HAP-1 (cell line): ENCODE data around the gene PADI2.

Experiments
- DNase-seq, 2 experiments: peaks; one replicate each; pipeline ENCODE4 v3.0.0-alpha.2; 2016 to 2020; ENCODE audit warnings: low spot score in 2 of 2
- H3K27me3 ChIP-seq: fragments of 250-450 bp; sonication (Bioruptor Pico); 2 replicates; pipeline ENCODE4 v1.5.1; 2020; ENCODE audit warnings: low read depth, mild to moderate bottlenecking, moderate library complexity
- H3K36me3 ChIP-seq: fragments of 250-450 bp; sonication (Bioruptor Pico); replicated peaks from 2 replicates; pipeline ENCODE4 v1.5.1; 2020; ENCODE audit warnings: mild to moderate bottlenecking
- H3K4me1 ChIP-seq: fragments of 250-450 bp; sonication (Bioruptor Pico); 2 replicates; pipeline ENCODE4 v1.5.1; 2020; ENCODE audit warnings: mild to moderate bottlenecking
- H3K4me3 ChIP-seq: fragments of 250-450 bp; sonication (Bioruptor Pico); 2 replicates; pipeline ENCODE4 v1.5.1; 2020; ENCODE audit warnings: mild to moderate bottlenecking, moderate library complexity
- H3K9me3 ChIP-seq: fragments of 250-450 bp; sonication (Bioruptor Pico); 2 replicates; pipeline ENCODE4 v1.5.1; 2020; ENCODE audit warnings: mild to moderate bottlenecking, moderate library complexity
- in situ Hi-C: fragments of 300-500 bp; cut with MboI; formaldehyde crosslinking; loops from 3 replicates; pipeline ENCODE4 v1.14.3; 2020; ENCODE audit warnings: low sequenced_read_pairs, inconsistent platforms, mixed read lengths

Gene PADI2

GRCh38 chr1:17130138-17130635 lies 10.9 kb upstream of the PADI2 start:
- Histone ChIP-seq H3K36me3 (no peaks in the 10 kb centered on the region), H3K4me3 (no peak overlapping the region), H3K9me3 (no peaks in the 10 kb centered on the region), H3K27me3 (no peaks in the 10 kb centered on the region), H3K4me1 (peaks cover 13% of the 10 kb centered on the region)
- DNase-seq = no peak
- in situ Hi-C loops = no loop called here

GRCh38 chr1:17128361-17128760 lies 9.1 kb upstream of the PADI2 start:
- Histone ChIP-seq H3K9me3 (no peaks in the 10 kb centered on the region), H3K4me1 (peaks cover 13% of the 10 kb centered on the region), H3K4me3 (no peak overlapping the region), H3K36me3 (no peaks in the 10 kb centered on the region), H3K27me3 (no peaks in the 10 kb centered on the region)
- in situ Hi-C loops = loop anchor here (5.0 to 10.0 kb wide), 3 partner anchors 109 to 276 kb away; no protein-coding TSS in a partner anchor
- peak; percentile 29 to 69 for DNase-seq

DNA sequence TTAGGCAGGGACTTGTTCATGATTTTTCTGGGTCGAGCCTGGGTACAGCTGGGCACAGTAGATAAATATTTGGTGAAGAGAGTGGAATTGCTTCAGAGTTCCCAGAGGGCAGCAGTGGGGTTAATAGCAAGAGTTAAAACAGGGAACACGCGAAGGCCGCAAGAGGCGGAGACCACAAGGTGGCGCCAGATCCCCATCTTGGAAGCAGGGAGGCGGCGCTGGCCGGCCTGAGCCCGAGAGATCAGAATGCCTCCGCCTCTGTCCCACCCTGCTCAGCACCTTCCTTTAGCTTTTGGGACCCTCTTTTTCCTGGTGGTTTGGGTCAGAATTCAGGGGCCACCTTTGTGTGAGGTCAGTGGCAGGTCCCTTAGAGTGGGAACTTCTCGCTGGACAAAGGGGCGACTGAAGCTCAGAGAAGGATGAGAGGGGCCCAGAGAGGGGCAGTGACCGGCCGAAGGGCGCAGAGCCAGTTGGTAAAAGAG lies 6.5 kb upstream of the PADI2 start:
- Histone ChIP-seq H3K4me1 (peaks cover 13% of the 10 kb centered on the region), H3K36me3 (no peaks in the 10 kb centered on the region), H3K4me3 (no peak overlapping the region), H3K27me3 (no peaks in the 10 kb centered on the region), H3K9me3 (no peaks in the 10 kb centered on the region)
- in situ Hi-C loops = loop anchor here (5.0 to 10.0 kb wide), 3 partner anchors 112 to 279 kb away; no protein-coding TSS in a partner anchor
- DNase-seq = peak; percentile 67 to 94

DNA sequence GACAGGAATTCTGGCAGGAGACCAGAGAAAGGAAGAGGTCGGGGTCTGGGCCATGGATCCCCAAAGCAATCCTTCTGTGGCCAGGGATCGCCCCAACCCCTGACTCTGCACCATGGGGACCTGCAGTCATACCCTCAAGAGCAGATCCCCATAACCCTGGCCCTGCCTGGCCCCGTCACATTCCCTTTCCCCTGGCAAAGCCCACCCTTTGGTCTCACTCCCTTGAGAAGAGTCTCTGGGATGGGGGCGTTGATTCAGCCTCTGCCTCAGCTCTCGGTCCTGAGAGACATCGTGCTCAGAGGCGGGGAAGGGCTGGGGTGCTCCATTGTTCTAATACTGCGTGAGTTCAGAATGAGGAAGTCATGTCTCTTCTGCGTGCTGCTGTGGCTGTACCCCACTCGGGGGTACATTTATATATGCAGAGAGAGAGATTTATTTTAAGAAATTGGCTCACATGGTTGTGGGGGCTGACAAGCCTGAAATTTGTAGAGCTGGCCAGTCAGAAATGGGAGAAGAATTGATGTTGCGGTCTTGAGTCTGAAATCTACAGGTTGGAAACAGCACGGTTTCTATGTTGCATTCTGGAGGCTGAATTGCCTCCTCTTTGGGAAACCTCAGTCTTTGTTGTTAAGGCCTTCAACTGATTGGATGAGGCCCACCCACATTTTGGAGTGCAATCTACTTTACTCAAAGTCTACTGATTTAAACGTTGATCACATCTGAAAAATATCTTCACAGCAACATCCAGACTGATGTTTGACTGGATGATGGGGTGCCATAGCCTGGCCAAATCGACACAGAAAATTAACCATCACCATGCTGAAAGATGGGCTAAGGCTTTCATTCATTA lies 4.2 kb upstream of the PADI2 start:
- H3K4me1 ChIP-seq = peaks cover 10% of the 10 kb centered on the region
- no peak overlapping the region for H3K4me3 ChIP-seq
- H3K36me3 ChIP-seq = no peaks in the 10 kb centered on the region
- in situ Hi-C loops = loop anchor here (10.0 kb wide), 2 partner anchors 211 to 281 kb away; no protein-coding TSS in a partner anchor
- H3K27me3 ChIP-seq = peaks cover 4% of the 10 kb centered on the region; the same call in 1 of the 2 replicates
- no peak for DNase-seq
- no peaks in the 10 kb centered on the region for H3K9me3 ChIP-seq

GRCh38 chr1:17122521-17123164 lies 3.4 kb upstream of the PADI2 start:
- peaks cover 6% of the 10 kb centered on the region; the same call in 1 of the 2 replicates for H3K27me3 ChIP-seq
- in situ Hi-C loops = loop anchor here (10.0 kb wide), 2 partner anchors 212 to 282 kb away; no protein-coding TSS in a partner anchor
- no peak for DNase-seq
- H3K4me3 ChIP-seq = no peak overlapping the region
- peaks cover 6% of the 10 kb centered on the region for H3K4me1 ChIP-seq
- no peaks in the 10 kb centered on the region for H3K9me3 ChIP-seq
- no peaks in the 10 kb centered on the region for H3K36me3 ChIP-seq

GRCh38 chr1:17121881-17122280 lies 2.6 kb upstream of the PADI2 start:
- Histone ChIP-seq H3K4me3 (no peak overlapping the region), H3K27me3 (peaks cover 6% of the 10 kb centered on the region; the same call in 1 of the 2 replicates), H3K36me3 (no peaks in the 10 kb centered on the region), H3K9me3 (no peaks in the 10 kb centered on the region), H3K4me1 (peaks cover 3% of the 10 kb centered on the region)
- no peak for DNase-seq
- in situ Hi-C loops = loop anchor here (10.0 kb wide), 2 partner anchors 213 to 283 kb away; no protein-coding TSS in a partner anchor

- no peak overlapping the region for H3K4me3 ChIP-seq
- no peaks in the 10 kb centered on the region for H3K36me3 ChIP-seq
- peaks cover 6% of the 10 kb centered on the region; the same call in 1 of the 2 replicates for H3K27me3 ChIP-seq
- no peak for DNase-seq
- peaks cover 3% of the 10 kb centered on the region for H3K4me1 ChIP-seq
- in situ Hi-C loops = loop anchor here (10.0 kb wide), 2 partner anchors 214 to 284 kb away; no protein-coding TSS in a partner anchor
- no peaks in the 10 kb centered on the region for H3K9me3 ChIP-seq
These were observed 1.9 kb upstream of the PADI2 start for GRCh38 chr1:17120962-17121837.

DNA sequence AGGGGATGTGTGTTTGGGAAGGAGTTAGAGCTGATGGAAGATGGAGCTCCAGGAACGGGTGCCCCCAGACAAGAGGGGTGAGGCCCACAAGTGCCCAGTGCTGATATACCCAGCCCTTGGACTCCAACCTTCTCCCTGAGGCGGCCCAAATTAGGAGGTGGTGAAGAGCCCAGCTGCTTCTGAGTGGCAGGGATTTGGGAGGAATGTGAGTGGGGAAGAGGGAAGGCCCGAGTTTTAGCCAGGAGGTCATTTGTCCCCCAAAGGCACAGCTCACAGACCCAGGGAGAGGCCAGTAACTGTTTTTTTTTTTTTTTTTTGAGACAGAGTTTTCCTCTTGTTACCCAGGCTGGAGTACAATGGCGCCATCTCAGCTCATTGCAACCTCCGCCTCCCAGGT lies 1.2 kb upstream of the PADI2 start:
- no peak for DNase-seq
- Histone ChIP-seq H3K4me3 (no peak overlapping the region), H3K36me3 (no peaks in the 10 kb centered on the region), H3K27me3 (peaks cover 6% of the 10 kb centered on the region; the same call in 1 of the 2 replicates), H3K4me1 (peaks cover 3% of the 10 kb centered on the region), H3K9me3 (no peaks in the 10 kb centered on the region)
- in situ Hi-C loops = loop anchor here (10.0 kb wide), 2 partner anchors 214 to 284 kb away; no protein-coding TSS in a partner anchor

DNA sequence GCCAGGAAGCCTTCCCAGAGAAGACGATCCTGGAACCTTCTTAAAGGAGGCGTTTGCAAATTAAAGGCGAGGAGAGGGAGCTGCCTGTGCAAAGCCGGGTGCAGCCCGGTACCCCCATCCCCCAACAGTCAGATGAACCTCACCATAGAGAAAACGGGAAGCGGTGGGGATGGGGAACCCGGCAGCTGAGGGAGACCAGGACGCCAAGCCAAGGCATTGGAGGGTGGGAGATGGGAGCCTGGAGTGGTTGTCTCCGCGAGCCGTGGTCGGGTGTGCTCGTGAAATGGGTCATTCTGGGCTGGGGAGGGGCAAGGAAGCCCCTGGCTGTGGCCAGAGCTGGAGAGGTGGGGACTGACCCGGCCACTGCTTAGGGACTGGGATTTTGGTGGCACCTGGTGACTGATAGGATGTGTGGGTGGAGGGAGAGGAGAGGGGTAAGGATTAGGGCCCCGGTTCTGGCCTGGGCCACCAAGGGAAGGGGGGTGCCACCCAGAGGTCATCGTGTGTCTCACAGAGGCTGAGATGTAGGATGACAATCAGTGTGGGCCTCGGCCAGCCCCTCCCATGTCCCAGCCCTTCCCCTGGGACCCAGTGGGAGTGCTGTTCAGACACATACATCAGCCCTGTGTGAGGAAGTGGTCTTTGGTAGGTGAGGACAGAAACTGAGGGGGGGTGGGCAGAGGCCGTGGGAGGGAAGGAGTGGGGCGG lies 676 bp upstream of the PADI2 start:
- Histone ChIP-seq H3K9me3 (no peaks in the 10 kb centered on the region), H3K4me1 (peaks cover 3% of the 10 kb centered on the region), H3K36me3 (no peaks in the 10 kb centered on the region), H3K27me3 (peaks cover 6% of the 10 kb centered on the region; the same call in 1 of the 2 replicates), H3K4me3 (peak overlapping the region; percentile 34)
- peak in 1 of 2 experiments; percentile 30 for DNase-seq
- in situ Hi-C loops = loop anchor here (10.0 kb wide), 2 partner anchors 215 to 285 kb away; no protein-coding TSS in a partner anchor

DNA sequence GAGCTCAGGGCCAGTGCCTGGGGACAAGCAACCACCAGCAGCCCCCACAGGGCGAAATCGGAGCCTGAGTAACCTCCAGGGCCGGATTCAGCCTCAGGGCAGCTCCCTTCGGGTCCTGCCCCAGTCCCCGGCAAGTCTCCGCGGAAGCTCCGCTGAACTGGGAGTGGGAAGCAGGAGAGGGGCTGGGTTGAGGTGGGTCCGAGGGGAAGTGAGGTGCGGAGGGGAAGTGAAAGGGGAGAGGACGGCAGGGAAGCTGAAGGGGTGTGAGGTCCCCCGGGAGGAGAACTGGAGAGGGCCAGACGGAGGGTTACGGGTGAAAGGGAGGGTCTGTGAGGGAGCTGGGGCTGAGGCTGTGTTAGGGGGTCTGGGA lies 560 bp downstream of the PADI2 start:
- Histone ChIP-seq H3K36me3 (no peaks in the 10 kb centered on the region), H3K9me3 (no peaks in the 10 kb centered on the region), H3K4me3 (peak overlapping the region; percentile 34), H3K27me3 (peaks cover 6% of the 10 kb centered on the region; the same call in 1 of the 2 replicates), H3K4me1 (peaks cover 3% of the 10 kb centered on the region)
- DNase-seq = no peak
- in situ Hi-C loops = no loop called here

- no peaks in the 10 kb centered on the region for H3K9me3 ChIP-seq
- peaks cover 6% of the 10 kb centered on the region; the same call in 1 of the 2 replicates for H3K27me3 ChIP-seq
- peaks cover 3% of the 10 kb centered on the region for H3K4me1 ChIP-seq
- in situ Hi-C loops = no loop called here
- H3K36me3 ChIP-seq = no peaks in the 10 kb centered on the region
- DNase-seq = no peak
- no peak overlapping the region for H3K4me3 ChIP-seq
These were observed 983 bp downstream of the PADI2 start for GRCh38 chr1:17118268-17118667.

GRCh38 chr1:17117451-17118265 lies 1.6 kb downstream of the PADI2 start:
- Histone ChIP-seq H3K9me3 (no peaks in the 10 kb centered on the region), H3K36me3 (no peaks in the 10 kb centered on the region), H3K4me1 (peaks cover 3% of the 10 kb centered on the region), H3K4me3 (no peak overlapping the region), H3K27me3 (peaks cover 6% of the 10 kb centered on the region; the same call in 1 of the 2 replicates)
- in situ Hi-C loops = no loop called here
- DNase-seq = no peak
